GM18951 (cell line): Measurements from ENCODE around the gene SLC39A2.
"Not testable (repeated sequence)": the region's sequence is repeated elsewhere in the genome, so short reads cannot be mapped to it uniquely, and the experiment has no call there.

Source experiments
- POLR2A ChIP-seq: IDR thresholded peaks from 4 replicates; pipeline ENCODE4 v1.6.1; 2011; ENCODE audit warnings: mild to moderate bottlenecking; ENCODE audit not compliant: insufficient read length, insufficient read depth; ENCODE audit errors: extremely low read depth
- in situ Hi-C: fragments of 300-500 bp; cut with MboI; formaldehyde crosslinking; loops from one replicate; pipeline ENCODE4 v1.12.0; 2022; ENCODE audit warnings: low sequenced_read_pairs, mixed read lengths, inconsistent platforms; ENCODE audit not compliant: unreplicated experiment

The SLC39A2 gene

GRCh38 chr14:20982646-20983369 lies 16.3 kb upstream of the SLC39A2 start:
- in situ Hi-C loops = no loop called here
- TF ChIP-seq POLR2A = no peak

- in situ Hi-C loops = not testable (repeated sequence)
These were observed 13.4 kb upstream of the SLC39A2 start for GRCh38 chr14:20985650-20986049.

- in situ Hi-C loops = no loop called here
These were observed 12.3 kb upstream of the SLC39A2 start for GRCh38 chr14:20986811-20987210.

GRCh38 chr14:20988717-20989470 lies 10.2 kb upstream of the SLC39A2 start:
- no peak for TF ChIP-seq POLR2A
- in situ Hi-C loops = no loop called here

More at GRCh38 chr14:20986811-20987210, 12.3 kb upstream of the SLC39A2 start:
- no peak for TF ChIP-seq POLR2A

GRCh38 chr14:20989471-20989786 lies 9.7 kb upstream of the SLC39A2 start:
- no peak for TF ChIP-seq POLR2A
- in situ Hi-C loops = no loop called here

GRCh38 chr14:20989787-20990600 lies 9.1 kb upstream of the SLC39A2 start, which contains the start of gene METTL17:
Gene METTL17, plus strand, starts transcription at chr14:20989980. Its CDS starts 23 bp downstream, at chr14:20990003.
- in situ Hi-C loops = no loop called here
- TF ChIP-seq POLR2A = peak; percentile 89

GRCh38 chr14:20996521-20996920 lies 2.6 kb upstream of the SLC39A2 start:
- in situ Hi-C loops = no loop called here
- no peak for TF ChIP-seq POLR2A

GRCh38 chr14:20997115-20997514 lies 2.0 kb upstream of the SLC39A2 start:
- in situ Hi-C loops = no loop called here
- no peak for TF ChIP-seq POLR2A

GRCh38 chr14:20997564-20997963 lies 1.5 kb upstream of the SLC39A2 start:
- in situ Hi-C loops = no loop called here
- TF ChIP-seq POLR2A = no peak

GRCh38 chr14:20998139-20998538 lies 954 bp upstream of the SLC39A2 start:
- TF ChIP-seq POLR2A = no peak
- in situ Hi-C loops = no loop called here

GRCh38 chr14:20999591-20999990 lies 498 bp downstream of the SLC39A2 start:
- no peak for TF ChIP-seq POLR2A
- in situ Hi-C loops = no loop called here

GRCh38 chr14:21001218-21001617 lies 2.1 kb downstream of the SLC39A2 start:
- in situ Hi-C loops = no loop called here
- no peak for TF ChIP-seq POLR2A

GRCh38 chr14:21003788-21004346 lies 4.8 kb downstream of the SLC39A2 start:
- in situ Hi-C loops = no loop called here
- no peak for TF ChIP-seq POLR2A

- in situ Hi-C loops = not testable (repeated sequence)
These were observed 10.6 kb downstream of the SLC39A2 start for GRCh38 chr14:21009721-21010120.
